WTC11 (cell line): ENCODE results near the gene ARMC9. TPM values are rescaled to one million over a fixed set of nuclear protein-coding genes. Genes with fewer than 3 reads are reported as not detected.

Source experiments
- ATAC-seq: fragments of 200-7000 bp; cut with Tn5 transposase; 2 replicates; pipeline ENCODE4 v1.10.0; 2021; ENCODE audit warnings: mild to moderate bottlenecking, moderate library complexity
- CTCF ChIA-PET: fragments of 300-600 bp; sonication (Branson Sonifier 250); formaldehyde crosslinking; loops from one replicate; lab custom pipeline; 2021; ENCODE audit warnings: antibody characterized with exemption; lab: Charles Lee
- POLR2A ChIA-PET: fragments of 350-600 bp; sonication (Branson Sonifier 250); formaldehyde crosslinking; loops from one replicate; lab custom pipeline; 2021; ENCODE audit warnings: antibody characterized with exemption; lab: Charles Lee
- DNase-seq: peaks from one replicate; pipeline ENCODE4 v3.0.0; 2021; ENCODE audit warnings: low spot score
- H3K27ac Mint-ChIP-seq: 2 replicates; pipeline ENCODE4 v1.8.0; 2021; ENCODE audit warnings: mixed read lengths
- H3K27me3 Mint-ChIP-seq: 2 replicates; pipeline ENCODE4 v1.8.0; 2021; ENCODE audit warnings: low read depth, mild to moderate bottlenecking, moderate library complexity, mixed read lengths
- H3K36me3 Mint-ChIP-seq: 2 replicates; pipeline ENCODE4 v1.8.0; 2021; ENCODE audit warnings: mixed read lengths
- H3K4me1 Mint-ChIP-seq: 2 replicates; pipeline ENCODE4 v1.8.0; 2022; ENCODE audit warnings: mixed read lengths
- H3K4me3 Mint-ChIP-seq: 2 replicates; pipeline ENCODE4 v1.8.0; 2021; ENCODE audit warnings: mild to moderate bottlenecking, moderate library complexity, mixed read lengths
- H3K9me3 Mint-ChIP-seq: 2 replicates; pipeline ENCODE4 v1.8.0; 2021; ENCODE audit warnings: mixed read lengths
- AFF4 ChIP-seq: sonication (generic); formaldehyde crosslinking; IDR thresholded peaks from 2 replicates; pipeline ENCODE4 v1.8.1; 2023; ENCODE audit warnings: mild to moderate bottlenecking, missing genetic modification reagents, borderline replicate concordance
- ARID4B ChIP-seq: sonication (generic); formaldehyde crosslinking; IDR thresholded peaks from 2 replicates; pipeline ENCODE4 v1.8.0; 2023; ENCODE audit warnings: missing genetic modification reagents, mild to moderate bottlenecking, borderline replicate concordance
- ATF2 ChIP-seq: sonication (generic); formaldehyde crosslinking; IDR thresholded peaks from 2 replicates; pipeline ENCODE4 v1.8.1; 2022; ENCODE audit warnings: low read depth, missing genetic modification reagents, borderline replicate concordance
- CBFB ChIP-seq: sonication (generic); formaldehyde crosslinking; IDR thresholded peaks from 2 replicates; pipeline ENCODE4 v1.8.1; 2022; ENCODE audit warnings: mild to moderate bottlenecking, low read depth, missing genetic modification reagents
- EMX1 ChIP-seq: fragments of 250-450 bp; sonication (Bioruptor Pico); IDR thresholded peaks from 2 replicates; pipeline ENCODE4 v1.8.0; 2021; ENCODE audit warnings: mild to moderate bottlenecking
- FOXP1 ChIP-seq: sonication (generic); formaldehyde crosslinking; IDR thresholded peaks from 2 replicates; pipeline ENCODE4 v1.8.0; 2022; ENCODE audit warnings: missing genetic modification reagents, mild to moderate bottlenecking, moderate library complexity, borderline replicate concordance
- HMGXB4 ChIP-seq: sonication (generic); formaldehyde crosslinking; IDR thresholded peaks from 2 replicates; pipeline ENCODE4 v1.8.1; 2023; ENCODE audit warnings: mild to moderate bottlenecking, moderate library complexity, missing genetic modification reagents
- JAZF1 ChIP-seq: fragments of 250-450 bp; sonication (Bioruptor Pico); IDR thresholded peaks from 2 replicates; pipeline ENCODE4 v1.9.0; 2021; ENCODE audit warnings: moderate library complexity, mild to moderate bottlenecking, inconsistent platforms
- MLX ChIP-seq: sonication (generic); formaldehyde crosslinking; IDR thresholded peaks from 2 replicates; pipeline ENCODE4 v1.8.1; 2023; ENCODE audit warnings: mild to moderate bottlenecking, missing genetic modification reagents, moderate library complexity
- NFE2L1 ChIP-seq: sonication (generic); formaldehyde crosslinking; IDR thresholded peaks from 2 replicates; pipeline ENCODE4 v1.8.1; 2023; ENCODE audit warnings: missing genetic modification reagents
- OVOL2 ChIP-seq: fragments of 250-450 bp; sonication (Bioruptor Pico); IDR thresholded peaks from 2 replicates; pipeline ENCODE4 v1.9.0; 2021; ENCODE audit warnings: mild to moderate bottlenecking, borderline replicate concordance
- PREB ChIP-seq: sonication (generic); formaldehyde crosslinking; IDR thresholded peaks from 2 replicates; pipeline ENCODE4 v1.8.1; 2022; ENCODE audit warnings: mild to moderate bottlenecking, missing genetic modification reagents, moderate library complexity, borderline replicate concordance
- SMAD4 ChIP-seq: sonication (generic); formaldehyde crosslinking; IDR thresholded peaks from 2 replicates; pipeline ENCODE4 v1.8.0; 2022; ENCODE audit warnings: mild to moderate bottlenecking, missing genetic modification reagents
- USF2 ChIP-seq: sonication (generic); formaldehyde crosslinking; IDR thresholded peaks from 2 replicates; pipeline ENCODE4 v1.8.1; 2023; ENCODE audit warnings: mild to moderate bottlenecking, missing genetic modification reagents, moderate library complexity
- ZNF138 ChIP-seq: sonication (generic); formaldehyde crosslinking; conservative IDR thresholded peaks from 2 replicates; pipeline ENCODE4 v1.8.1; 2022; ENCODE audit warnings: mild to moderate bottlenecking, moderate library complexity, missing genetic modification reagents
- ZNF512 ChIP-seq: sonication (generic); formaldehyde crosslinking; IDR thresholded peaks from 2 replicates; pipeline ENCODE4 v1.8.1; 2022; ENCODE audit warnings: missing genetic modification reagents, borderline replicate concordance
- ZNF671 ChIP-seq: fragments of 250-450 bp; sonication (Bioruptor Pico); IDR thresholded peaks from 2 replicates; pipeline ENCODE4 v1.8.0; 2021; ENCODE audit warnings: mild to moderate bottlenecking
- total RNA-seq: library from RNA; stranded (reverse); gene quantifications from 3 replicates; pipeline ENCODE4 v1.2.3, GENCODE V29; 2021

Gene ARMC9
- total RNA-seq, 1 experiment from 2014 or later: 34.9 TPM

- TF ChIP-seq ARID4B (no peak), ATF2 (CRISPR knock-in tag) (no peak), USF2 (CRISPR knock-in tag) (no peak), PREB (CRISPR knock-in tag) (no peak), ZNF512 (CRISPR knock-in tag) (no peak), ZNF671 (no peak)
- TF ChIP-seq, all 79 proteins: peak for 0
Measured at GRCh38 chr2:231298091-231298490, 99.7 kb downstream of the ARMC9 start (continued).

- TF ChIP-seq EMX1 (CRISPR knock-in tag): no peak
- no peak for TF ChIP-seq SMAD4 (CRISPR knock-in tag)
- no peak for TF ChIP-seq NFE2L1 (CRISPR knock-in tag)
- no peak for TF ChIP-seq OVOL2
- no peak for TF ChIP-seq CBFB (CRISPR knock-in tag)
- TF ChIP-seq AFF4 (CRISPR knock-in tag): no peak
- no peak for TF ChIP-seq PREB (CRISPR knock-in tag)
- TF ChIP-seq JAZF1 (CRISPR knock-in tag): no peak
- no peak for TF ChIP-seq MLX (CRISPR knock-in tag)
- no peak for TF ChIP-seq FOXP1 (CRISPR knock-in tag)
- no peak for TF ChIP-seq HMGXB4 (CRISPR knock-in tag)
- TF ChIP-seq ZNF138 (CRISPR knock-in tag): no peak
- ATAC-seq: no peak
- Mint-ChIP-seq H3K4me1 (peaks cover 28% of the 10 kb centered on the region), H3K4me3 (no peak overlapping the region), H3K27ac (0 out of 2 replicates have a peak overlapping the region, but pooled peaks have one; percentile 31), H3K9me3 (no peaks in the 10 kb centered on the region), H3K36me3 (no peaks in the 10 kb centered on the region), H3K27me3 (no peaks in the 10 kb centered on the region)
- CTCF ChIA-PET: interaction anchor here (0.6 to 3.3 kb wide), 6 partner anchors 24 to 115 kb away, joined by 3 to 20 read pairs (median 4); no protein-coding TSS in a partner anchor
- POLR2A ChIA-PET: interaction anchor here (0.6 kb wide), 1 partner anchor 155 kb away, joined by 6 read pairs; no protein-coding TSS in a partner anchor
- no peak for DNase-seq
Measured at GRCh38 chr2:231299267-231299666, 100.8 kb downstream of the ARMC9 start.
